Measurements from ENCODE around the gene POTEG.
"Not testable (repeated sequence)": the region's sequence is repeated elsewhere in the genome, so short reads cannot be mapped to it uniquely, and the experiment has no call there.

GRCh38 chr14:19374451-19374903 is 59.7 kb downstream of the POTEG start:
- not testable (repeated sequence) for TF ChIP-seq EZH2 (IDR thresholded peaks at IDR 0.05); POLR2AphosphoS5 (IDR thresholded peaks at IDR 0.05; ENCODE audit: borderline replicate concordance, low read depth, low read length); FOXP2 (optimal IDR thresholded peaks at IDR 0.05; ENCODE audit: control extremely low read depth, extremely low read length, insufficient read depth)

Measured in SK-N-MC (cell line).